HEK293 (cell line): ENCODE results near the gene CR2.

Experiments
- CTCF ChIA-PET: fragments of 350-600 bp; formaldehyde crosslinking; extraction: SDS; loops from one replicate; lab custom pipeline; 2021; ENCODE audit warnings: antibody characterized with exemption; lab: Yijun Ruan, JAX
- POLR2A ChIA-PET: fragments of 300-600 bp; formaldehyde crosslinking; extraction: SDS; loops from one replicate; lab custom pipeline; 2020; ENCODE audit warnings: antibody characterized with exemption, inconsistent platforms; lab: Yijun Ruan, JAX
- H3K27ac ChIP-seq: fragments of 200-500 bp; sonication (Bioruptor generic); 2 replicates; pipeline ENCODE4 v1.5.1; 2014; ENCODE audit warnings: low read depth, low read length, control low read depth, inconsistent platforms; ENCODE audit errors: extremely low read depth
- H3K36me3 ChIP-seq, 2 experiments: fragments of 200-500 bp in 1 of 2; sonication (Bioruptor generic) in 1 of 2; 1 replicate in 1 of 2; 2 replicates in 1 of 2; pipeline ENCODE4 v1.5.1; 2014 to 2017; ENCODE audit warnings: inconsistent platforms in 2 of 2, low read length in 2 of 2; ENCODE audit not compliant: control insufficient read depth in 2 of 2, insufficient read depth in 1 of 2
- H3K4me1 ChIP-seq: fragments of 200-500 bp; sonication (Bioruptor generic); 2 replicates; pipeline ENCODE4 v1.5.1; 2014; ENCODE audit warnings: mild to moderate bottlenecking, low read length, inconsistent platforms; ENCODE audit not compliant: control insufficient read depth, insufficient read depth
- H3K4me3 ChIP-seq: 2 replicates; pipeline ENCODE4 v1.5.1; 2011; ENCODE audit warnings: low read depth, mild to moderate bottlenecking, control low read depth, low read length, moderate library complexity
- H3K9me3 ChIP-seq: fragments of 200-500 bp; sonication (Bioruptor generic); 2 replicates; pipeline ENCODE4 v1.5.1; 2014; ENCODE audit warnings: low read depth, low read length, inconsistent platforms; ENCODE audit not compliant: control insufficient read depth, insufficient read depth
- RBAK ChIP-seq: fragments of 450-650 bp; formaldehyde crosslinking; IDR thresholded peaks from 2 replicates; pipeline ENCODE4 v1.5.1; 2016; ENCODE audit warnings: missing biosample characterization, missing genetic modification characterization
- SETDB1 ChIP-seq: IDR thresholded peaks from one replicate; pipeline ENCODE4 v1.6.1; 2017; ENCODE audit warnings: mild to moderate bottlenecking, low read length, moderate library complexity, mixed read lengths; ENCODE audit not compliant: insufficient read length
- TCF7L2 ChIP-seq: IDR thresholded peaks from 2 replicates; pipeline ENCODE4 v1.6.1; 2011; ENCODE audit warnings: low read depth, mild to moderate bottlenecking, inconsistent platforms, low read length, moderate library complexity, borderline replicate concordance
- ZBTB21 ChIP-seq: fragments of 450-650 bp; formaldehyde crosslinking; IDR thresholded peaks from 2 replicates; pipeline ENCODE4 v1.5.1; 2017; ENCODE audit warnings: missing biosample characterization, missing genetic modification characterization
- ZFHX2 ChIP-seq: fragments of 450-650 bp; formaldehyde crosslinking; conservative IDR thresholded peaks from 2 replicates; pipeline ENCODE4 v1.5.1; 2016; ENCODE audit warnings: missing biosample characterization, missing genetic modification characterization
- ZFP3 ChIP-seq: fragments of 450-650 bp; formaldehyde crosslinking; IDR thresholded peaks from 2 replicates; pipeline ENCODE4 v1.5.1; 2016; ENCODE audit warnings: low read depth, missing biosample characterization, missing genetic modification characterization
- ZNF114 ChIP-seq: fragments of 450-650 bp; formaldehyde crosslinking; IDR thresholded peaks from 2 replicates; pipeline ENCODE4 v1.5.0; 2017; ENCODE audit warnings: missing biosample characterization, missing genetic modification characterization
- ZNF132 ChIP-seq: fragments of 450-650 bp; formaldehyde crosslinking; IDR thresholded peaks from 2 replicates; pipeline ENCODE4 v1.5.1; 2017; ENCODE audit warnings: missing biosample characterization, missing genetic modification characterization, borderline replicate concordance
- ZNF157 ChIP-seq: fragments of 450-650 bp; formaldehyde crosslinking; IDR thresholded peaks from 2 replicates; pipeline ENCODE4 v1.5.1; 2016; ENCODE audit warnings: missing biosample characterization, missing genetic modification characterization
- ZNF266 ChIP-seq: fragments of 450-650 bp; formaldehyde crosslinking; IDR thresholded peaks from 2 replicates; pipeline ENCODE4 v1.5.1; 2016; ENCODE audit warnings: missing biosample characterization, missing genetic modification characterization, low read depth
- ZNF335 ChIP-seq: fragments of 450-650 bp; formaldehyde crosslinking; conservative IDR thresholded peaks from 2 replicates; pipeline ENCODE4 v1.5.1; 2016; ENCODE audit warnings: missing biosample characterization, missing genetic modification characterization
- ZNF350 ChIP-seq: fragments of 450-650 bp; formaldehyde crosslinking; IDR thresholded peaks from 2 replicates; pipeline ENCODE4 v1.5.0; 2017; ENCODE audit warnings: missing biosample characterization, mild to moderate bottlenecking, missing genetic modification characterization
- ZNF548 ChIP-seq: fragments of 450-650 bp; formaldehyde crosslinking; IDR thresholded peaks from 2 replicates; pipeline ENCODE4 v1.5.1; 2016; ENCODE audit warnings: missing biosample characterization, missing genetic modification characterization
- ZNF600 ChIP-seq: fragments of 450-650 bp; formaldehyde crosslinking; IDR thresholded peaks from 2 replicates; pipeline ENCODE4 v1.5.1; 2016; ENCODE audit warnings: missing biosample characterization, missing genetic modification characterization
- ZNF658 ChIP-seq: fragments of 450-650 bp; formaldehyde crosslinking; IDR thresholded peaks from 2 replicates; pipeline ENCODE4; 2016; ENCODE audit warnings: missing biosample characterization, missing genetic modification characterization
- ZNF768 ChIP-seq: fragments of 450-650 bp; formaldehyde crosslinking; IDR thresholded peaks from 2 replicates; pipeline ENCODE4 v1.5.1; 2018; ENCODE audit warnings: missing biosample characterization, mild to moderate bottlenecking, missing genetic modification characterization
- ZNF785 ChIP-seq: fragments of 450-650 bp; formaldehyde crosslinking; IDR thresholded peaks from 2 replicates; pipeline ENCODE4 v1.5.1; 2016; ENCODE audit warnings: missing biosample characterization, missing genetic modification characterization
- ZSCAN30 ChIP-seq: fragments of 450-650 bp; IDR thresholded peaks from 2 replicates; pipeline ENCODE4 v1.5.1; 2018; ENCODE audit warnings: missing biosample characterization, mild to moderate bottlenecking, missing genetic modification characterization, moderate library complexity
- TF ChIP-seq, protein P1 (sequence below): fragments of 450-650 bp; formaldehyde crosslinking; IDR thresholded peaks from 2 replicates; pipeline ENCODE4 v1.5.1; 2016; ENCODE audit warnings: missing biosample characterization, missing genetic modification characterization
- TF ChIP-seq, protein P2 (sequence below): fragments of 450-650 bp; formaldehyde crosslinking; IDR thresholded peaks from 2 replicates; pipeline ENCODE4 v1.5.1; 2017; ENCODE audit warnings: missing biosample characterization, missing genetic modification characterization
- TF ChIP-seq, protein P3 (sequence below): fragments of 450-650 bp; formaldehyde crosslinking; IDR thresholded peaks from 2 replicates; pipeline ENCODE4 v1.5.1; 2016; ENCODE audit warnings: missing biosample characterization, missing genetic modification characterization, borderline replicate concordance
- TF ChIP-seq, protein P4 (sequence below): fragments of 450-650 bp; formaldehyde crosslinking; IDR thresholded peaks from 2 replicates; pipeline ENCODE4 v1.5.1; 2016; ENCODE audit warnings: missing biosample characterization, missing genetic modification characterization
- TF ChIP-seq, protein P5 (sequence below): fragments of 450-650 bp; formaldehyde crosslinking; IDR thresholded peaks from 2 replicates; pipeline ENCODE4 v1.5.1; 2016; ENCODE audit warnings: missing biosample characterization, missing genetic modification characterization, low read depth
- TF ChIP-seq, protein P6 (sequence below): sonication (generic); formaldehyde crosslinking; IDR thresholded peaks from 2 replicates; pipeline ENCODE4 v1.8.1; 2022; ENCODE audit warnings: mild to moderate bottlenecking, moderate library complexity, missing genetic modification reagents

CR2 gene

DNA sequence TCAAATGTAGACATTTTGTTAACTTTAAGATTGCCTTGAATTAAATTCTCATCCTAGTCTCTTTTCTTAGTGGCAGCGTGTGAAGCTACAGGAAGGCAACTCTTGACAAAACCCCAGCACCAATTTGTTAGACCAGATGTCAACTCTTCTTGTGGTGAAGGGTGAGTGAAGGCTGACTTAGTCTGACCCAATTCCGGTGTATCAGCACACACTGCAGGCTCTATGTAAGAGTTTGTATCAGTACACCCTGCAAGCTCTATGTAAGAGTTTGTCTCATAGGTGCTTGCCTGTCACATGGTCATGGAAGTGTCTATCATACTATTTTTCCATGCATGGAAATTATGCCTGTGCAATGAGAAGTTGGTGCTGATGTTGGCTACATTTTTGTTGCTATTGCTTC is 16.8 kb downstream of the CR2 start (continued):
- TF ChIP-seq, protein P1, sequence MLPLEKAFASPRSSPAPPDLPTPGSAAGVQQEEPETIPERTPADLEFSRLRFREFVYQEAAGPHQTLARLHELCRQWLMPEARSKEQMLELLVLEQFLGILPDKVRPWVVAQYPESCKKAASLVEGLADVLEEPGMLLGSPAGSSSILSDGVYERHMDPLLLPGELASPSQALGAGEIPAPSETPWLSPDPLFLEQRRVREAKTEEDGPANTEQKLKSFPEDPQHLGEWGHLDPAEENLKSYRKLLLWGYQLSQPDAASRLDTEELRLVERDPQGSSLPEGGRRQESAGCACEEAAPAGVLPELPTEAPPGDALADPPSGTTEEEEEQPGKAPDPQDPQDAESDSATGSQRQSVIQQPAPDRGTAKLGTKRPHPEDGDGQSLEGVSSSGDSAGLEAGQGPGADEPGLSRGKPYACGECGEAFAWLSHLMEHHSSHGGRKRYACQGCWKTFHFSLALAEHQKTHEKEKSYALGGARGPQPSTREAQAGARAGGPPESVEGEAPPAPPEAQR = no peak
- TF ChIP-seq ZNF157 (tag by site-specific recombination) = no peak
- TF ChIP-seq, protein P2, sequence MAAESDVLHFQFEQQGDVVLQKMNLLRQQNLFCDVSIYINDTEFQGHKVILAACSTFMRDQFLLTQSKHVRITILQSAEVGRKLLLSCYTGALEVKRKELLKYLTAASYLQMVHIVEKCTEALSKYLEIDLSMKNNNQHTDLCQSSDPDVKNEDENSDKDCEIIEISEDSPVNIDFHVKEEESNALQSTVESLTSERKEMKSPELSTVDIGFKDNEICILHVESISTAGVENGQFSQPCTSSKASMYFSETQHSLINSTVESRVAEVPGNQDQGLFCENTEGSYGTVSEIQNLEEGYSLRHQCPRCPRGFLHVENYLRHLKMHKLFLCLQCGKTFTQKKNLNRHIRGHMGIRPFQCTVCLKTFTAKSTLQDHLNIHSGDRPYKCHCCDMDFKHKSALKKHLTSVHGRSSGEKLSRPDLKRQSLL (tag by site-specific recombination) = no peak
- TF ChIP-seq, protein P3, sequence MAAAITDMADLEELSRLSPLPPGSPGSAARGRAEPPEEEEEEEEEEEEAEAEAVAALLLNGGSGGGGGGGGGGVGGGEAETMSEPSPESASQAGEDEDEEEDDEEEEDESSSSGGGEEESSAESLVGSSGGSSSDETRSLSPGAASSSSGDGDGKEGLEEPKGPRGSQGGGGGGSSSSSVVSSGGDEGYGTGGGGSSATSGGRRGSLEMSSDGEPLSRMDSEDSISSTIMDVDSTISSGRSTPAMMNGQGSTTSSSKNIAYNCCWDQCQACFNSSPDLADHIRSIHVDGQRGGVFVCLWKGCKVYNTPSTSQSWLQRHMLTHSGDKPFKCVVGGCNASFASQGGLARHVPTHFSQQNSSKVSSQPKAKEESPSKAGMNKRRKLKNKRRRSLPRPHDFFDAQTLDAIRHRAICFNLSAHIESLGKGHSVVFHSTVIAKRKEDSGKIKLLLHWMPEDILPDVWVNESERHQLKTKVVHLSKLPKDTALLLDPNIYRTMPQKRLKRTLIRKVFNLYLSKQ (tag by site-specific recombination) = no peak

DNA sequence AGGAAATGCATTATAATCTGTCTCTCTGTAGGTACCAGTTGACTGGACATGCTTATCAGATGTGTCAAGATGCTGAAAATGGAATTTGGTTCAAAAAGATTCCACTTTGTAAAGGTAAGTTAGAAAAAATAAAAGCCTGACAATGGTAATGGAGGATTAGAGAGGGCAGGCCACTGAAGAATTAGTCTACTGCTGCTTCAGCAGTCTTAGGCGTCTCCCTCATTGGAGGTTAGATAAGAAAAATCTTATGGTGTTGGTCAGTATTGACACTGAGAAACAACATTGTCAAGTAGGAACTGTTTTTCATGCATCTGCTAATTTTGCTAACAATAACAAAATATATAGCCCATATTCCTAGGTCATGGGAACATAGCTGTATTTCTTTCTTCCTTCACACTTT is 20.1 kb downstream of the CR2 start:
- TF ChIP-seq ZNF114 (no peak), TCF7L2 (no peak), ZNF335 (tag by site-specific recombination) (no peak), ZNF266 (no peak), ZFP3 (no peak), RBAK (tag by site-specific recombination) (no peak), SETDB1 (no peak), ZSCAN30 (no peak), ZNF132 (tag by site-specific recombination) (no peak), ZNF600 (tag by site-specific recombination) (no peak), ZNF658 (tag by site-specific recombination) (no peak), ZNF548 (tag by site-specific recombination) (no peak), ZNF785 (tag by site-specific recombination) (no peak), ZFHX2 (tag by site-specific recombination) (no peak), ZBTB21 (no peak), ZNF350 (no peak), ZNF768 (tag by site-specific recombination) (no peak)
- TF ChIP-seq, protein P4, sequence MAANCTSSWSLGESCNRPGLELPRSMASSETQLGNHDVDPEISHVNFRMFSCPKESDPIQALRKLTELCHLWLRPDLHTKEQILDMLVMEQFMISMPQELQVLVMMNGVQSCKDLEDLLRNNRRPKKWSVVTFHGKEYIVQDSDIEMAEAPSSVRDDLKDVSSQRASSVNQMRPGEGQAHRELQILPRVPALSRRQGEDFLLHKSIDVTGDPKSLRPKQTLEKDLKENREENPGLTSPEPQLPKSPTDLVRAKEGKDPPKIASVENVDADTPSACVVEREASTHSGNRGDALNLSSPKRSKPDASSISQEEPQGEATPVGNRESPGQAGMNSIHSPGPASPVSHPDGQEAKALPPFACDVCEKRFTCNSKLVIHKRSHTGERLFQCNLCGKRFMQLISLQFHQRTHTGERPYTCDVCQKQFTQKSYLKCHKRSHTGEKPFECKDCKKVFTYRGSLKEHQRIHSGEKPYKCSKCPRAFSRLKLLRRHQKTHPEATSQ (tag by site-specific recombination) = no peak
- TF ChIP-seq, protein P5, sequence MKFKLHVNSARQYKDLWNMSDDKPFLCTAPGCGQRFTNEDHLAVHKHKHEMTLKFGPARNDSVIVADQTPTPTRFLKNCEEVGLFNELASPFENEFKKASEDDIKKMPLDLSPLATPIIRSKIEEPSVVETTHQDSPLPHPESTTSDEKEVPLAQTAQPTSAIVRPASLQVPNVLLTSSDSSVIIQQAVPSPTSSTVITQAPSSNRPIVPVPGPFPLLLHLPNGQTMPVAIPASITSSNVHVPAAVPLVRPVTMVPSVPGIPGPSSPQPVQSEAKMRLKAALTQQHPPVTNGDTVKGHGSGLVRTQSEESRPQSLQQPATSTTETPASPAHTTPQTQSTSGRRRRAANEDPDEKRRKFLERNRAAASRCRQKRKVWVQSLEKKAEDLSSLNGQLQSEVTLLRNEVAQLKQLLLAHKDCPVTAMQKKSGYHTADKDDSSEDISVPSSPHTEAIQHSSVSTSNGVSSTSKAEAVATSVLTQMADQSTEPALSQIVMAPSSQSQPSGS = no peak
- TF ChIP-seq, protein P6, sequence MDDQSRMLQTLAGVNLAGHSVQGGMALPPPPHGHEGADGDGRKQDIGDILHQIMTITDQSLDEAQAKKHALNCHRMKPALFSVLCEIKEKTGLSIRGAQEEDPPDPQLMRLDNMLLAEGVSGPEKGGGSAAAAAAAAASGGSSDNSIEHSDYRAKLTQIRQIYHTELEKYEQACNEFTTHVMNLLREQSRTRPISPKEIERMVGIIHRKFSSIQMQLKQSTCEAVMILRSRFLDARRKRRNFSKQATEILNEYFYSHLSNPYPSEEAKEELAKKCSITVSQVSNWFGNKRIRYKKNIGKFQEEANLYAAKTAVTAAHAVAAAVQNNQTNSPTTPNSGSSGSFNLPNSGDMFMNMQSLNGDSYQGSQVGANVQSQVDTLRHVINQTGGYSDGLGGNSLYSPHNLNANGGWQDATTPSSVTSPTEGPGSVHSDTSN (CRISPR knock-in tag) = no peak
- no peaks in the 10 kb centered on the region for H3K4me1 ChIP-seq
- H3K4me3 ChIP-seq = no peak overlapping the region
- H3K27ac ChIP-seq = no peak overlapping the region
- no peaks in the 10 kb centered on the region for H3K9me3 ChIP-seq
- no peaks in the 10 kb centered on the region for H3K36me3 ChIP-seq
- ChIA-PET CTCF (no interaction called here), POLR2A (no interaction called here)
